HG03135 (cell line): Measurements from ENCODE around the gene TEX52.
"Not testable (repeated sequence)": the region's sequence is repeated elsewhere in the genome, so short reads cannot be mapped to it uniquely, and the experiment has no call there.

Experiments
- ATAC-seq: cut with Tn5 transposase; IDR thresholded peaks from one replicate; pipeline ENCODE4 v1.9.1; 2021; ENCODE audit warnings: mild to moderate bottlenecking, moderate library complexity; ENCODE audit not compliant: unreplicated experiment

Gene TEX52

GRCh38 chr12:2868986-2869632, 12.3 kb upstream of the TEX52 start:
- ATAC-seq = not testable (repeated sequence)

GRCh38 chr12:2864198-2864597, 7.4 kb upstream of the TEX52 start:
- no peak for ATAC-seq

DNA sequence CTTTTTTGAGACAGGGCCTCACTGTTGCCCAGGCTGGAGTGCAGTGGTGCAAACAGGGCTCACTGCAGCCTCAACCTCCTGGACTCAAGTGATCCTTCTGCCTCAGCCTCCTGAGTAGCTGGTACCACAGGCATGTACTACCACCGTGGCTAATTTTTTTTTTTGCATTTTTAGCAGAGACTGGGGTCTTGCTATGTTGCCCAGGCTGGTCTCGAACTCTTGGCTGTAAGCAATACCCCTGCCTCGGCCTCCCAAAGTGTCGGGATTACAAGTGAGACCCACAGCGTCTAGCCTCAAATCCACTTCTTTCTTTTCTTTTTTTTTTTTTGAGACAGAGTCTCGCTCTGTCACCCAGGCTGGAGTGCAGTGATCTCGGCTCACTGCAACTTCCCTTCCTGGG, 6.6 kb upstream of the TEX52 start:
- not testable (repeated sequence) for ATAC-seq

DNA sequence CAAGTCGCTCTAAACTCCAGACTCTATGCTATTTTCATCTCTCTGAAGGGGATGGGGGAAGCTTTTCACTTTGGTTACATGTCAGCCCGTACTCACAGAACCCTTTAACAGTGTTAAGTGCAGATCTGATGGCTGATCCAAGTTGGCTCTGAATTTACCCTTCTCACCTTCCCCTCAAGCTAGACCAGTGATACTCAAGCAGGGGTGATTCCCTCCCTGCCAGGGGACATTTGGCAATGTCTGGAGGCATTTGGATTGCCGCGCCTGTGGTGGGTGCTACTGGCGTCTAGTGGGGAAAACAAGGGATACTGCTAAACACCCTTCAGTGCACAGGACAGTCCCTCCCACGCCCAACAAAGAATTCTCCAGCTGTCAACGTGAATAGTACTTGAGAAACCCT, 6.0 kb upstream of the TEX52 start:
- no peak for ATAC-seq

- no peak for ATAC-seq
Observed at GRCh38 chr12:2860170-2860569, 3.3 kb upstream of the TEX52 start.

GRCh38 chr12:2858944-2859421, 2.1 kb upstream of the TEX52 start:
- ATAC-seq = no peak

GRCh38 chr12:2858334-2858733, 1.5 kb upstream of the TEX52 start:
- ATAC-seq = no peak

DNA sequence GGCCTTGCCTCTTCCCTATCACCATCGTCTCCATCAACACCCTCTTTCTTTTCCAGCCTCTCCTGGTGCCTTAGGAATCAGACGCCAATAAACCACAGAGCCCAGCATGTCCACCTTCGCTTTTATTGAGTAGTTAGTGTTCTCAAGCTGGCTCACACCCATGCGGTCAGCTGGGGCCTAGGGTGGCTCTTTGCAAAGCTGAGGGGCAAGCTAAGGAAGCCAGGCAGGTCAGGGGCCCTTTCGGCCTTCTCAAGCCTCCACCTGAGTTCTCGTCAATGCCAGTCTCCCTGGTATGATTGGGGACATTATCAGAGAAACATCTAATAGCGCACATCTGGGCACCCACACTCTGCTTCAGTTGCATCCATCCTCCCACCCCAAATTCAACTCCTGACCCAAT, 737 bp upstream of the TEX52 start:
- no peak for ATAC-seq

DNA sequence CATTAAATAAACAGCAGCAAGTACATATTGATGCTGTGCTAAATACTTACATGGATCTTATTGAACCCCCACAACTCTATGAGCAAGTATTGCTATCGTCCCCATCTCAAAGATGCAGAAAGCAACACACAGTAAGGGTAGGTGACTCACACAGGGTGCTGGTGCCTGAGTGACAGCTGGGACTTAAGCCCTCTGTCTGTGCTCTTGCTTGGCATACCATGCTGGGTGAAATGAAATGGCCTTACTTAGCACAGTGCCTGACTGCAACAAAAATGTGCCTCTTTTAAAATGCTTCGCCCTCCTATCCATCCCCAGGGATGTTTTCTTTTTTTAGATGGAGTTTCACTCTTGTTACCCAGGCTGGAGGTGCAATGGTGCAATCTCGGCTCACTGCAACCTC, 788 bp downstream of the TEX52 start:
- no peak for ATAC-seq

- ATAC-seq = no peak
Observed at GRCh38 chr12:2855546-2855945, 1.3 kb downstream of the TEX52 start.

DNA sequence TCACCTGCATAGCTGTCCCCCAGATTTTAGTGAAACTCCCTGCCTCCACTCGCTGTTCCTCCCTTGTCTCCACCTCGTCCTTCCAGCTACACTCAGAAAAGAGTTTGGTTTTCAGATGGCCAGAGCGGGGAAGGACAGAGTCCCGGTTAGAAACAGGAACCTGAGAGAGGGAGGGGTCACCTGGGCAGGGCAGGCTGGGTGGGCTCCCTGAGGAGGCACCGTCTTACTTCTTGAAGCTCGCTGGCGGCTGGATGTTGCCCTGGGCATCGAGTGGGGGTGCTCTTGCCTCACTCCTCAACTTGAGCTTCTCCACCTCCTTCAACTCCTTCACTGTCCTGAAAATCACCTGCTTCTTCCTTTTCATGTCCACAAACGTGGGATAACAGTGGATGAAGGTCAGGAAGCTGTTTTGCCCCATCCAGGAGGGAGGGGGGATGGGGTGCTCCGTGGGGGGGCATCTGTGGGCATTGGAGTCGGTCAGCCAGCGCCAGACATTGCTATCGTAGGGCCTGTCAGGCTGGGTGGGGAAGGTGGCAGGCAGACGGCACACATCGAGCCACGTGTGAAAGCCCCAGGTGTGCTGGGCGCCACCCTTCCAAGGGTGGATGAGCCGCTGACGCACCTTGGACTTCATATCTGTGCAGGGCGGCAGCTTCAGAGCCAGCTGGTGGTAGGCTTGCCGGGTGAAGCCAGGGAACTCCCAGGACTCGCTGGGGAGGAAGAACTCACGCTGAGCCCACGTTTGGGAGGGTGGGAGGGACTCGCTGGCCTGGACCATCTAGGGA, 2.0 kb downstream of the TEX52 start:
- ATAC-seq = no peak

DNA sequence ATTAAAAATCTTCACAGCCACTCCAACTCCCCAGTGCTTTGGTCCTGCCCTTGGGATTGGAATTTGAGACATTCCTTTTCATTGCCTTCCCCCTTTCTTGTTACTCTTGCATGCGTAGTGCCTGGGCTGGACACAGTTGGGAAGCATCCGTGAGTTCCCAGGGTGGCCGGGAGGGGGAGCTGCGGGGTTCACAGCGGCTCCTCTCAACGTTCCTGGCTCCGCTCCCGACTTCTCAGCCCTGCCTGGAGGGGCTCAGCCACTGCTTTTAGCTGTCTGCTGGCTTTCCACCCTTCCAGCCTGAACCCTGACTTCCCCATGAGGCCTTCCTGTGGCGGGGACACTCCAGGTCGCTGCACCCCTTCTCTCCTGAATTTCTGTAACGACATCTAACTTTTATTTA, 3.2 kb downstream of the TEX52 start:
- ATAC-seq = no peak

DNA sequence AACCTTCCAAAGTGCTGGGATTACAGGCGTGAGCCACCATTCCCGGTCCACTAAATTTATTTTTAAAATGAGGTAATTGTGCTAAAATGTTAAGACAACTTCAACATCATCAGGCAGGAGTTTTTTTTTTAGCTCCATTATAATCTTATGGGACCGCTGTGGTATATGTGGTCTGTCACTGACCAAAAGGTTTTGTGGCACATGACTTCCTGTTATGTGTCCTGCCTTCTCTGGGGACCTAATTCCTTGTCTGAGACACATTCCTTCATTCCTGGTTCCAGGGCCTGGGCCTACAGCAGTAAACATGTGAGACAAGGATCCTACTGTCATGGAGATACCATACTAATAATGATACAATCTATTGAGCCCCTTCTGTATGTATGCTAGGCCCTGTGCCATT, 4.9 kb downstream of the TEX52 start:
- ATAC-seq = no peak

DNA sequence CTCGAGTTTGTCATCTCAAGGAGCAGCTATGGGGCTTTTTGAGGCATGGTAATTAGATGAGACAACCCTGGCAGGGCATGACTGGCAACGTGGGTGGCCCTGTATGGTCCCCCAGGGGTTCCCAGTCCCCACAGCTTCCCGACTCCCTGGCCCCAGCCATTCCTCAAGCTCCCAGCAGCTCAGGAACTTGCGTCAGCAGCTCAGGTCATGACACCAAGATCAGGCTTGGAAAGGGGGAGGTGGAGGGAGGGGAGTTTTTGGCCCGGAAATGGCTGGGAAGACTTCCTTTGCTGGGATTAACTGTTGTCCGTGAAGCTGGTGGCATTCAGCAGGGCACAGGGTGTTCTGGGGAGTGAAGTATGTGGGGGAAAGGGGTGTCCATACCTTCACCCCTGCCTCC, 11.6 kb downstream of the TEX52 start:
- ATAC-seq = no peak

GRCh38 chr12:2844786-2845185, 12.1 kb downstream of the TEX52 start:
- ATAC-seq = no peak

- ATAC-seq = no peak
Observed at GRCh38 chr12:2842948-2843347, 13.9 kb downstream of the TEX52 start.

DNA sequence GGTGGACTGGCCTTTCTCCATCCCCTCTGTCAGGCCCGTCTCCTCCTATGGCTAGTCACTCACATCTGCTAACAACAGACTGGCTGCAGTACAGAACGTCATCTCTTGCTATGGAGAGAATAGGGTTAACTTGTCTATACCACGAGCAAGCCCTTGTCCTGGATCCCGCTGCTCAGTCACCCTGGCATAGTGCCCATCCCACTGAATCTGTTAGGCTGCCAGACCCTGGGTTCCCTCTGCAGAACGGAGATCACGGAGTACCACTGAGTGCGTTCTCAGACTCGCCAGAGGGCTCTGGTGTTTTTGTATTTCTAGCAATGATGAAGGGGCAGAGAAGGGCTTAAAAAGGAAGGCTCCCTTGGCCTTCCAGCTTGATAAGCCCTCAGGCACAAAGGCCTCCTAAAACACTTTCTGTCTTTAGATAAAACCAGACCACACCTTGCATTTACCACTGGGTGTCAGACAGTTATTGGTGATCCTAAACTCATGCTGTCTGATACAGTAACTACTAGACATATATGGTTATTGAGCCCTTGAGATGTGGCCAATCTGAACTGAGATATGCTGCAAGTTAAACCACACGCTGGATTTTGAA, 15.7 kb downstream of the TEX52 start:
- no peak for ATAC-seq

- ATAC-seq = no peak
Observed at GRCh38 chr12:2836574-2836973, 20.3 kb downstream of the TEX52 start.

DNA sequence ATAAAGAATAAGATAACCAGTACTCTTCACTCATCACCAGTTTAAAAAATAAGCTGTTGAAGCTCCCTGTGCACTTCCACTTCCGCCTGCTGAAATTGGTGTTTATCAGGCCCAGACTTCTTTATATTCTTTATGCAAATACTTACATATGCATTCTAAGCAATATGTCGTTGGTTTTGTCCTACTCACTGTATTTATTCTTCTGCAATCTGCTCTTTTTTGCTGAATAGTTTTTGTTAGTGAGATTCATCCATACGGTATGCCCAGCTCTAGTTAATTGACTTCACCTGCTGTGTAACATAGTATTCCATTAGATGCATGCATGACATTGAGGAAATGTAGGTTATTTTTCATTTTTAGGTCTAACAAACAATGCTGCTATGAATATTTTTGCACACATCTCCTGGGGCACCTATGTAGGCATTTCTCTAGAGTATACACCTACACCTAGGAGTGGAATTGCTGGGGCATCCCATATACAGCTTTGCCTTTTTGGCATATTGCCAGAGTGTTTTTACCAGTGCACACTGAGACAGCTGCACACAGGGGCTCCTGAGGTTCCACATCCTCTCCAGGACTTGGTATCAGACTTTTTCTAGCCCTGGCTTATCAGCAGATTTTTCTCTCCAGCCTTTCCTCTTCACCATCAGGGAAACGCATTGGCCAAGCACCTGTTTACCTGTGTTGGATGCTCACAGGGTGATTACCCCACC, 21.0 kb downstream of the TEX52 start:
- no peak for ATAC-seq

DNA sequence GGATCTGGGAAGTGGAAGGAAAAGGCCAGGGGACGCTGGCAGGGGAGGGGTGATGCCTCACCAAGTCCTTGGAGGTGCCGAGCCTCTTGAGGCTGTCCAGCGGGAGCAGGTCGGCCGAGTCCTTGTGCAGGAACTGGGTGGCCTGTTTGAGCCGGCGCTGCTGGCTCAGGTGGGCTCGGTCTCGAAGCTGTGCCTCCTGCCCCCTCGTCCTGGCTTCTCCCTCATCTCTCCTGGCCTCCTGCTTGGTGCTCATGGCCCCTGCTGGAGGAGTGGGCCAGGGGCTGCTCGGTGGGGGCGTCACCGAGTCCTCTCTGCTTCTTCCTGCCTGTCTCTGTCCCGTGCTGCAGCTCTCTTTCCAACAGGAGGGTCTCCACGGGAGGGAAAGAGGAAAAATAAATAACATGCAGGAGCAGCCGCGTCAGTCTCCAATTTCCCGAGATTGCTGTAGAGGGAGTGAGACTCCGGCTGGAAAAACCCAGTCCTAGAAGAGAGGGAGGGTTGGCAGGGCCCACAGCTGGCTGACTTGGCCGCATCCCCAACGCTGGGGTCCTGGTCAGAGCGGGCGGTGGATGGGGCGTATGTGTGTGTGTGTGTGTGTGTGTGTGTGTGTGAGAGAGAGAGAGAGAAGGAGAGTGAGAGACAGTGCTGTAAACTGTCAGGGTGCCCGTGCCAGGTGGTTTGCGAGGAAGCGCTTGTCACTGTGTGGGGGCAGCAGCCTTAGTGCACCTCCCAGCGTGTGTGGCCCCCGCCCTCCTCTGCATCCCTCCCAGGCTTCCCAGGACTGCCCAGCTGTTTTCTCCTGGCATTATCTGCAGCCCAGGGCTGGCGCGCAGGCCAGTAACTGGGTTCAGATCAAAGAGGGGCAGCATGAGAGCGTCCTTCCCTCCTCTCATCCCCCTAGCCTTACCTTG, 22.0 kb downstream of the TEX52 start, which contains the start of gene NRIP2:
Gene NRIP2, minus strand, starts transcription at position 455 of the 911 bp plus-strand sequence. Its CDS starts 52 bp downstream, at position 403.
- no peak for ATAC-seq
